ENCODE data around the gene BASP1.
"Not testable (repeated sequence)": the region's sequence is repeated elsewhere in the genome, so short reads cannot be mapped to it uniquely, and the experiment has no call there.

BASP1 gene

GRCh38 chr5:17249841-17250240, 32.4 kb downstream of the BASP1 start:
- not testable (repeated sequence) for H3K36me3 ChIP-seq (ENCODE audit: control insufficient read depth, insufficient read depth, low read length); H3K9ac ChIP-seq (ENCODE audit: low read length); H3K4me3 ChIP-seq (ENCODE audit: low read length); H3K9me3 ChIP-seq (ENCODE audit: control insufficient read depth, low read length); H3K4me1 ChIP-seq (ENCODE audit: control insufficient read depth, insufficient read depth, low read length); H3K27me3 ChIP-seq (ENCODE audit: control insufficient read depth, insufficient read depth, low read length)

DNA sequence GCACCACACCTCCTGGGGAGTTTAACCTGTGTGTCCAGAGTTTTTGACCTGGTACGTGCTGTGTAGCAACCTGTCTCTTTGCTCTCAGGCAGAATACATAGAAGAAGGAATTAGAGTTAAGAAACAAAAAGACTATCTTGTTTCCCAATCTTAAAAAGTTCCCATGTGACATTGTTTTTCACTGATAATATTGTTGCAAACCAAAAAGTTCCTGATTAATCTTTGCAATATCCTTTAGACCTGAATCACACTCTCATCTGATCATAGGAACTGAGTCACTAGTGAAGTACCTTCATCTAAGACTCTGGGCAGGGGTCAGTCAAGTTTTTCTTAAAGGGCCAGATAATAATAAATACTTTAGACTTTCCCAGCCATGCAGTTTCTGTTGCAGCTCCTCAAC, 35.1 kb downstream of the BASP1 start:
- Histone ChIP-seq H3K4me3 (ENCODE audit: low read length) (no peak overlapping the region), H3K4me1 (ENCODE audit: control insufficient read depth, insufficient read depth, low read length) (no peaks in the 10 kb centered on the region), H3K9ac (ENCODE audit: low read length) (no peak overlapping the region), H3K36me3 (ENCODE audit: control insufficient read depth, insufficient read depth, low read length) (no peaks in the 10 kb centered on the region), H3K9me3 (ENCODE audit: control insufficient read depth, low read length) (no peaks in the 10 kb centered on the region), H3K27me3 (ENCODE audit: control insufficient read depth, insufficient read depth, low read length) (no peaks in the 10 kb centered on the region)

DNA sequence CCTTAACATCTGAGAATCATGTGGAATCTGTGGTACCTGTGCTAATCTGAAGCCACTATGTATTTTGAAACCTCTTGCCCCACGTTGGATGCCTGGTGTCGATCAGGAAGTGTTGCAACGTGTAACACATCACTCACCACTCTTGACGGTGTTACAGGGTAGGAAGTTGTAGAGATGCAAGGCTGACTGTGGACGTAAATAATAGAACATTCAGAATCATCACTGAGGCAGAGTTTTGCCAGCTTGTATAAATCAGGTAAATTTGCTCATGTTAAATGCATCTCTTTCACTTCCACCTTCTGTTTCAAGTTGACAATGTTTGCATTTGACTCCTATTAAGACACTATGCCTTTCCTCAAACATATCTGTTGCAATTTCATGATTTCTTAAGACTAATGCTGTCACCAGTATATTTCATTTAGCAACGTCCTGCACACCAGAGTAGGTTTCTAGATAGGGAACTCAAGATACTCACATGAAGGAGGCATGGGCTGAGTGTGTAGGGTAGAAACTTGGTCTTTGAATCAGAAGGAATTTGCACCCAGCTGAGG, 38.1 kb downstream of the BASP1 start:
- no peak overlapping the region for H3K9ac ChIP-seq (ENCODE audit: low read length)
- H3K27me3 ChIP-seq (ENCODE audit: control insufficient read depth, insufficient read depth, low read length): no peaks in the 10 kb centered on the region
- H3K36me3 ChIP-seq (ENCODE audit: control insufficient read depth, insufficient read depth, low read length): no peaks in the 10 kb centered on the region

GRCh38 chr5:17256171-17256570, 38.7 kb downstream of the BASP1 start:
- no peaks in the 10 kb centered on the region for H3K9me3 ChIP-seq (ENCODE audit: control insufficient read depth, low read length)
- H3K9ac ChIP-seq (ENCODE audit: low read length): no peak overlapping the region
- no peak overlapping the region for H3K4me3 ChIP-seq (ENCODE audit: low read length)
- H3K36me3 ChIP-seq (ENCODE audit: control insufficient read depth, insufficient read depth, low read length): no peaks in the 10 kb centered on the region
- H3K4me1 ChIP-seq (ENCODE audit: control insufficient read depth, insufficient read depth, low read length): no peaks in the 10 kb centered on the region
- H3K27me3 ChIP-seq (ENCODE audit: control insufficient read depth, insufficient read depth, low read length): no peaks in the 10 kb centered on the region

More for the DNA sequence above, 38.1 kb downstream of the BASP1 start:
- Histone ChIP-seq H3K9me3 (ENCODE audit: control insufficient read depth, low read length) (no peaks in the 10 kb centered on the region), H3K4me1 (ENCODE audit: control insufficient read depth, insufficient read depth, low read length) (no peaks in the 10 kb centered on the region), H3K4me3 (ENCODE audit: low read length) (no peak overlapping the region)

DNA sequence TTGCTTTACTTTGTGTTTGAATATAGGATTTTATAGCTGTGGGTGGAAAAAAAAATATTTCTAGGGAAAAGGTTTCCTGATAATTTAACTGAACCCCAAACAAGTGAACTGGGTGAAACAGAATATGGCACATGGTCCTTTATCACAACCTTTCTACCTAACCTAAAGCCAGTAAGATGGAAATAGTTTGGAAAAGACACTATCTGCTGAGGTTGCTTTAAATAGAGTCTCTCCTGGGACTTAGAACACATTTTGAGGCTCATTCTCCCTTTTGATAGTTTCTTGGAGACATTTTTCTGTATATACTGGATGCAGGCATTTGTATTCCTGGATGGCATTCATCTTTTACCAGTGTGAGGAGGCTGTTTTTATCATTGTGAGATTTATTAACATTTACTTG, 39.4 kb downstream of the BASP1 start:
- H3K9ac ChIP-seq (ENCODE audit: low read length): no peak overlapping the region

DNA sequence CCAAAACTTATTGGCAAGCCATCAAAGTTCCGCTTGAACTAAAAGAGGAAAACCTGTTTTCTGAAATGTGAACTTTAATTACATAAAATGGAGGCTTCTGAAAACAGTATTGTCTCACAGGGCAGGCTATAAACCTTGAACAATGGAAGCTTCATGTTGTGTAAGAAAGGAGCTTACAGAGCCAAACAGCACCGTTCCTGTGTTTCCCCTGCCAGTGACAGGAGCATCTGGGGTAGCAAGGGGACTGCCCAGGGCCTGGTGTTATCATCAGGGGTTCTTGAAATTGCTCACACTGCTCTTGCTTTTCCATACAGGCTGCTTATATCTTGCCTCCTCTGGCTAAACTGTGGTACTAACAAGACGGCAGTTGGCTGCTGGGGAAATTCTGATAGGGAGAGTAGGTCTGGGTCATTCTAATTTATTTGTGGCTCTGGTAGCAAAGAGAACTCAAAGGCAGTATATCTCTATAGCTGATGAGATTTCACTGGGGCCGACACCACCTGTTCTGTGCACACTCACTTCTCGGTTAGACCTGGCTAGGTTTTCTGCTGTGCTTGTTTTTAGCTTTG, 40.4 kb downstream of the BASP1 start:
- no peak overlapping the region for H3K4me3 ChIP-seq (ENCODE audit: low read length)
- H3K9me3 ChIP-seq (ENCODE audit: control insufficient read depth, low read length): no peaks in the 10 kb centered on the region
- no peaks in the 10 kb centered on the region for H3K36me3 ChIP-seq (ENCODE audit: control insufficient read depth, insufficient read depth, low read length)
- no peaks in the 10 kb centered on the region for H3K27me3 ChIP-seq (ENCODE audit: control insufficient read depth, insufficient read depth, low read length)
- no peak overlapping the region for H3K9ac ChIP-seq (ENCODE audit: low read length)
- H3K4me1 ChIP-seq (ENCODE audit: control insufficient read depth, insufficient read depth, low read length): no peaks in the 10 kb centered on the region

More for the DNA sequence above, 39.4 kb downstream of the BASP1 start:
- Histone ChIP-seq H3K4me3 (ENCODE audit: low read length) (no peak overlapping the region), H3K27me3 (ENCODE audit: control insufficient read depth, insufficient read depth, low read length) (no peaks in the 10 kb centered on the region), H3K4me1 (ENCODE audit: control insufficient read depth, insufficient read depth, low read length) (no peaks in the 10 kb centered on the region), H3K36me3 (ENCODE audit: control insufficient read depth, insufficient read depth, low read length) (no peaks in the 10 kb centered on the region), H3K9me3 (ENCODE audit: control insufficient read depth, low read length) (no peaks in the 10 kb centered on the region)

DNA sequence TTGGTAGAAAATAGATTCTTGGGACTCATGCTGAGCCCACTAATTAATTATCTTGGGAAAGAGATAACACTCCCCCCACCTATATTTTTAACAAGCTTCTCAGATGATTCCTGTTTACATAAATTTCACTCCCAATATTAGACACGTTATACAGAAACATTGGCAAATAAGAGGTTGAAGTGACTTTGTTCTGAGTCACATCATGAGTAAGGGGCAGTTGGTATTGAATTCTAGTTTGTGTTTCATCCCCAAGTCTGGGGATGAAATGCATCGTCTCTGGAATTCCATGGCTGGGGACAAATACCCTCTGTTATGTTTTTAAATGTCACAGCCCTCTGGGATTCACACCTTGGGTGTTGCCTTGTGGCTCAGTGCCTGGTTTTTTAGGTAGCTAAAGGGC, 41.0 kb downstream of the BASP1 start:
- no peak overlapping the region for H3K9ac ChIP-seq (ENCODE audit: low read length)
- H3K36me3 ChIP-seq (ENCODE audit: control insufficient read depth, insufficient read depth, low read length): no peaks in the 10 kb centered on the region
- no peaks in the 10 kb centered on the region for H3K27me3 ChIP-seq (ENCODE audit: control insufficient read depth, insufficient read depth, low read length)
- H3K4me3 ChIP-seq (ENCODE audit: low read length): no peak overlapping the region
- H3K9me3 ChIP-seq (ENCODE audit: control insufficient read depth, low read length): no peaks in the 10 kb centered on the region
- no peaks in the 10 kb centered on the region for H3K4me1 ChIP-seq (ENCODE audit: control insufficient read depth, insufficient read depth, low read length)

DNA sequence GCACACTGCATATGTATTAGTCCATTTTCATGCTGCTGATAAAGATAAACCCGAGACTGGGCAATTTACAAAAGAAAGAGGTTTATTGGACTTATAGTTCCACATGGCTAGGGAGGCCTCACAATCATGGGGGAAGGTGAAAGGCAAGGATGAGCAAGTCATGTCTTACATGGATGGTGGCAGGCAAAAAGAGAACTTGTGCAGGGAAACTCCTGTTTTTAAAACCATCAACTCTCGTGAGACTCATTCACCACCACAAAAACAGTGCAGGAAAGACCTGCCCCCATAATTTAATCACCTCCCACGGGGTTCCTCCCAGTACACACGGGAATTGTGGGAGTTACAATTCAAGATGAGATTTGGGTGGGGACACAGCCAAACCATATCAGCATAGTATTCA, 41.6 kb downstream of the BASP1 start:
- not testable (repeated sequence) for H3K27me3 ChIP-seq (ENCODE audit: control insufficient read depth, insufficient read depth, low read length); H3K4me1 ChIP-seq (ENCODE audit: control insufficient read depth, insufficient read depth, low read length); H3K9ac ChIP-seq (ENCODE audit: low read length); H3K4me3 ChIP-seq (ENCODE audit: low read length); H3K9me3 ChIP-seq (ENCODE audit: control insufficient read depth, low read length); H3K36me3 ChIP-seq (ENCODE audit: control insufficient read depth, insufficient read depth, low read length)

GRCh38 chr5:17259630-17260257, 42.3 kb downstream of the BASP1 start:
- no peaks in the 10 kb centered on the region for H3K27me3 ChIP-seq (ENCODE audit: control insufficient read depth, insufficient read depth, low read length)
- H3K9ac ChIP-seq (ENCODE audit: low read length): no peak overlapping the region
- H3K36me3 ChIP-seq (ENCODE audit: control insufficient read depth, insufficient read depth, low read length): no peaks in the 10 kb centered on the region
- H3K4me1 ChIP-seq (ENCODE audit: control insufficient read depth, insufficient read depth, low read length): no peaks in the 10 kb centered on the region
- no peak overlapping the region for H3K4me3 ChIP-seq (ENCODE audit: low read length)
- no peaks in the 10 kb centered on the region for H3K9me3 ChIP-seq (ENCODE audit: control insufficient read depth, low read length)

- Histone ChIP-seq H3K9ac (ENCODE audit: low read length) (no peak overlapping the region), H3K4me3 (ENCODE audit: low read length) (no peak overlapping the region), H3K36me3 (ENCODE audit: control insufficient read depth, insufficient read depth, low read length) (no peaks in the 10 kb centered on the region), H3K4me1 (ENCODE audit: control insufficient read depth, insufficient read depth, low read length) (no peaks in the 10 kb centered on the region), H3K27me3 (ENCODE audit: control insufficient read depth, insufficient read depth, low read length) (no peaks in the 10 kb centered on the region), H3K9me3 (ENCODE audit: control insufficient read depth, low read length) (no peaks in the 10 kb centered on the region)
Observed at GRCh38 chr5:17260549-17260948, 43.1 kb downstream of the BASP1 start.

- no peaks in the 10 kb centered on the region for H3K27me3 ChIP-seq (ENCODE audit: control insufficient read depth, insufficient read depth, low read length)
- H3K4me1 ChIP-seq (ENCODE audit: control insufficient read depth, insufficient read depth, low read length): no peaks in the 10 kb centered on the region
- H3K36me3 ChIP-seq (ENCODE audit: control insufficient read depth, insufficient read depth, low read length): no peaks in the 10 kb centered on the region
- H3K4me3 ChIP-seq (ENCODE audit: low read length): no peak overlapping the region
- H3K9me3 ChIP-seq (ENCODE audit: control insufficient read depth, low read length): no peaks in the 10 kb centered on the region
- H3K9ac ChIP-seq (ENCODE audit: low read length): no peak overlapping the region
Observed at GRCh38 chr5:17261075-17261474, 43.6 kb downstream of the BASP1 start.

GRCh38 chr5:17265041-17265440, 47.6 kb downstream of the BASP1 start:
- Histone ChIP-seq H3K4me1 (ENCODE audit: control insufficient read depth, insufficient read depth, low read length) (no peaks in the 10 kb centered on the region), H3K9ac (ENCODE audit: low read length) (no peak overlapping the region), H3K4me3 (ENCODE audit: low read length) (no peak overlapping the region), H3K27me3 (ENCODE audit: control insufficient read depth, insufficient read depth, low read length) (no peaks in the 10 kb centered on the region), H3K9me3 (ENCODE audit: control insufficient read depth, low read length) (no peaks in the 10 kb centered on the region), H3K36me3 (ENCODE audit: control insufficient read depth, insufficient read depth, low read length) (no peaks in the 10 kb centered on the region)
